ENCODE data around the gene KRTAP22-2. TPM values are rescaled to one million over a fixed set of nuclear protein-coding genes. Genes with fewer than 3 reads are reported as not detected.

Gene KRTAP22-2
- total RNA-seq, result not detected

- ATAC-seq, result no peak
- Histone ChIP-seq H3K36me3 (no peaks in the 10 kb centered on the region), H3K27ac (no peak within 1 kb of the TSS), H3K27me3 (no peaks in the 10 kb centered on the region), H3K4me1 (no peaks in the 10 kb centered on the region), H3K9me3 (no peaks in the 10 kb centered on the region), H3K4me3 (no peak within 1 kb of the TSS)
- TF ChIP-seq EP300 (IDR thresholded peaks at IDR 0.05) (no peak), POLR2AphosphoS5 (IDR thresholded peaks at IDR 0.05) (no peak), POLR2A (IDR thresholded peaks at IDR 0.05) (no peak)
- TF ChIP-seq, protein P1, sequence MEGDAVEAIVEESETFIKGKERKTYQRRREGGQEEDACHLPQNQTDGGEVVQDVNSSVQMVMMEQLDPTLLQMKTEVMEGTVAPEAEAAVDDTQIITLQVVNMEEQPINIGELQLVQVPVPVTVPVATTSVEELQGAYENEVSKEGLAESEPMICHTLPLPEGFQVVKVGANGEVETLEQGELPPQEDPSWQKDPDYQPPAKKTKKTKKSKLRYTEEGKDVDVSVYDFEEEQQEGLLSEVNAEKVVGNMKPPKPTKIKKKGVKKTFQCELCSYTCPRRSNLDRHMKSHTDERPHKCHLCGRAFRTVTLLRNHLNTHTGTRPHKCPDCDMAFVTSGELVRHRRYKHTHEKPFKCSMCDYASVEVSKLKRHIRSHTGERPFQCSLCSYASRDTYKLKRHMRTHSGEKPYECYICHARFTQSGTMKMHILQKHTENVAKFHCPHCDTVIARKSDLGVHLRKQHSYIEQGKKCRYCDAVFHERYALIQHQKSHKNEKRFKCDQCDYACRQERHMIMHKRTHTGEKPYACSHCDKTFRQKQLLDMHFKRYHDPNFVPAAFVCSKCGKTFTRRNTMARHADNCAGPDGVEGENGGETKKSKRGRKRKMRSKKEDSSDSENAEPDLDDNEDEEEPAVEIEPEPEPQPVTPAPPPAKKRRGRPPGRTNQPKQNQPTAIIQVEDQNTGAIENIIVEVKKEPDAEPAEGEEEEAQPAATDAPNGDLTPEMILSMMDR (IDR thresholded peaks at IDR 0.05), result no peak
Measured at GRCh38 chr21:30590297-30590696, at the start of gene KRTAP22-2. Gene KRTAP22-2, minus strand, starts transcription at chr21:30590397.

DNA sequence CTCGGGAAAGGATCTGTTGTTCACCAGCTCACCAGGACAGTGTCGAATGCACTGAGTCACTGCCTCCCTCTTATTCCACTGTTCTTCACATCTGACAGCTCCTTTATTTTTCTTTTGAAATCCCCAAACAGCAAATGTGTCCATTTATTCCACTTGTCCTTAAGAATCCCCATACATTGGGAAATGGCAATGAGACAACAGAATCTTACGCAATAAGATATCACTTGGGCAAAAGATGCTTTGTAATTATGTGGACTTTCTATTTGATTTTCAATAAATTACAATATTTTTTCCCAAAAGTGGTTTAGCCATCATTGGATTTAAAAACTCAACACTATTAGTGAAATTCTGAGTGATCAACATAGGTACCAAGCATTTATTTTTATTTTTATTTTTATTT lies 48.5 kb upstream of the KRTAP22-2 start:
- WGBS, 2 donors (ENCODE audit: low coverage in 1 of 2), result 43 to 70% methylated on average over 3 of the region's 3 CpGs
- no peak for ATAC-seq
- H3K27me3 ChIP-seq, result no peaks in the 10 kb centered on the region
- H3K9me3 ChIP-seq, result no peaks in the 10 kb centered on the region
- H3K27ac ChIP-seq, result no peak overlapping the region
- TF ChIP-seq POLR2AphosphoS5 (IDR thresholded peaks at IDR 0.05) (no peak), EP300 (IDR thresholded peaks at IDR 0.05) (no peak), POLR2A (IDR thresholded peaks at IDR 0.05) (no peak)
- TF ChIP-seq, protein P1 (IDR thresholded peaks at IDR 0.05), result no peak
- no peaks in the 10 kb centered on the region for H3K4me1 ChIP-seq
- no peak overlapping the region for H3K4me3 ChIP-seq
- H3K36me3 ChIP-seq, result no peaks in the 10 kb centered on the region

DNA sequence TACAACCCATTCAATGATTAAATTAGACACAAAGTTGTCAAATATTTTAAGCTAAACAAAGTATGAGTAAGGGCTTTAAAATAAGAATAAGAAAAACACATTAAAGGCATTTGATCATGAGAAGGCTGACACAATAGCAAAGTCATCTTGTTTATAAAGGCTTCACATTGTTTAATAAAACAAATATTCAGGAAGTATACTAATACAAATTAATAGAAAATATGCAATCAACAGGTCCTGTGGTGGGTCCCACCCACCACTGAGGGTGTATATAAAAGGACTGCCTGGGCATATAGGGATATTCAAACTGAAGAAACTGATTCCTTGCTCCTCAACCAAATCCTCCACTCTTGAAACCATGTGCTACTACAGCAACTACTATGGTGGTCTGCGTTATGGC lies 44.7 kb upstream of the KRTAP22-2 start, which contains the start of gene KRTAP20-2:
Gene KRTAP20-2, plus strand, starts transcription at position 301 of the 400 bp plus-strand sequence. Its CDS starts 58 bp downstream, at position 359.
- 83 to 100% methylated on average over 1 of the region's 1 CpG for WGBS, 2 donors (ENCODE audit: low coverage in 1 of 2)
- no peak for ATAC-seq
- H3K4me1 ChIP-seq, result no peaks in the 10 kb centered on the region
- no peak within 1 kb of the TSS for H3K4me3 ChIP-seq
- H3K36me3 ChIP-seq, result no peaks in the 10 kb centered on the region
- TF ChIP-seq POLR2A (IDR thresholded peaks at IDR 0.05) (no peak), POLR2AphosphoS5 (IDR thresholded peaks at IDR 0.05) (no peak), EP300 (IDR thresholded peaks at IDR 0.05) (no peak)
- TF ChIP-seq, protein P1 (IDR thresholded peaks at IDR 0.05), result no peak
- H3K27ac ChIP-seq, result no peak within 1 kb of the TSS
- no peaks in the 10 kb centered on the region for H3K9me3 ChIP-seq
- H3K27me3 ChIP-seq, result no peaks in the 10 kb centered on the region

- no peak overlapping the region for H3K4me3 ChIP-seq
- TF ChIP-seq POLR2AphosphoS5 (IDR thresholded peaks at IDR 0.05) (no peak), EP300 (IDR thresholded peaks at IDR 0.05) (no peak), POLR2A (IDR thresholded peaks at IDR 0.05) (no peak)
- TF ChIP-seq, protein P1 (IDR thresholded peaks at IDR 0.05), result no peak
- H3K36me3 ChIP-seq, result no peaks in the 10 kb centered on the region
- no peak overlapping the region for H3K27ac ChIP-seq
- no peaks in the 10 kb centered on the region for H3K27me3 ChIP-seq
- ATAC-seq, result no peak
- no peaks in the 10 kb centered on the region for H3K9me3 ChIP-seq
- 27 to 50% methylated on average over 1 of the region's 1 CpG for WGBS, 2 donors (ENCODE audit: low coverage in 1 of 2)
- H3K4me1 ChIP-seq, result no peaks in the 10 kb centered on the region
Measured at GRCh38 chr21:30629200-30629599, 39.0 kb upstream of the KRTAP22-2 start.

DNA sequence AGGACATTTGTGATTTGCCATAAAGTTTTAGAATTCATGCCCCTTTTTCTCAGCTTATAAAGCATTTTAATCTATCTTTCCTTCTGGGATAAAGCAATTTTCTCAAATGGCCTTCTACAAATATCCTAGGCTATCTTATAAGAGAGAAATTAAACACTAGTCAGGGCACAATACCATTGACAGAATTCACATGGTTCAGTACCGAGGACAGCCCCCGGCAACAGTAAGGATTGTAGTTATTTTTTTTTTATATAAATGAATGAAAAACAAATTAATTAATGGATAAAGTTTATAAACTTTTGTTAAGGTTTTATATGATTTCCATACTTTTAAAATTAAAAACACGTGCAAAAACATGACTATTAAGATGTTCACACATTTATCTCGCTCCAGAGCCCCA lies 37.9 kb upstream of the KRTAP22-2 start:
- H3K27me3 ChIP-seq, result no peaks in the 10 kb centered on the region
- TF ChIP-seq POLR2A (IDR thresholded peaks at IDR 0.05) (no peak), EP300 (IDR thresholded peaks at IDR 0.05) (no peak), POLR2AphosphoS5 (IDR thresholded peaks at IDR 0.05) (no peak)
- TF ChIP-seq, protein P1 (IDR thresholded peaks at IDR 0.05), result no peak
- 71 to 75% methylated on average over 3 to 4 of the region's 4 CpGs for WGBS, 2 donors (ENCODE audit: low coverage in 1 of 2)
- H3K27ac ChIP-seq, result no peak overlapping the region
- H3K4me1 ChIP-seq, result no peaks in the 10 kb centered on the region
- no peak for ATAC-seq
- H3K9me3 ChIP-seq, result no peaks in the 10 kb centered on the region
- no peaks in the 10 kb centered on the region for H3K36me3 ChIP-seq
- H3K4me3 ChIP-seq, result no peak overlapping the region
